Neural progenitor cell (in vitro differentiated cells): ENCODE data around the gene TPBGL.

ENCODE experiments used
- EZH2 ChIP-seq: fragments of 200-600 bp; sonication (generic); IDR thresholded peaks from 2 replicates; pipeline ENCODE4 v1.6.1; 2017; ENCODE audit warnings: antibody characterized with exemption, mild to moderate bottlenecking, moderate library complexity
- TF ChIP-seq, protein P1 (sequence below): fragments of 200-600 bp; sonication (generic); IDR thresholded peaks from 2 replicates; pipeline ENCODE4 v1.5.1; 2017; ENCODE audit warnings: antibody characterized with exemption, mild to moderate bottlenecking

DNA sequence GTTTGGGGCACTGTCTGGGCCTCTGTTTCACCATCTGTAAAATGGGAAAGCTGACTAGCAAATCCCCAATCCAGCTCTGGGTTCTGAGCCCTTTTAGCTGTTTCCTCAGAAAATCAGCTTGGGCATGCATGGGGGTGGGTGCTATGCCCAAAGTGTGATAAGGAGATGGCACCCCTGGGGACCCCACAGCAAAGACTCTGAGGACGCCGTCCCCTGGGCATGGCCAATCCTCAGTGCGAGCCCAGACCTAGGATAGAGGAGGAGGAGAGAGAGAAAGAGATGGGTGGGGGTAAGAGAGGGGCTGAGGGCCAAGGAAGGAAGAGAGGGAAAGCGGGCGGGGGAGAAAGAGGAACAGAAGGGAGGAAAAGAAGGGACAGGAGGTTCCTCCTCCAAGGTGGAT is 31.8 kb downstream of the TPBGL start:
- TF ChIP-seq, protein P1, sequence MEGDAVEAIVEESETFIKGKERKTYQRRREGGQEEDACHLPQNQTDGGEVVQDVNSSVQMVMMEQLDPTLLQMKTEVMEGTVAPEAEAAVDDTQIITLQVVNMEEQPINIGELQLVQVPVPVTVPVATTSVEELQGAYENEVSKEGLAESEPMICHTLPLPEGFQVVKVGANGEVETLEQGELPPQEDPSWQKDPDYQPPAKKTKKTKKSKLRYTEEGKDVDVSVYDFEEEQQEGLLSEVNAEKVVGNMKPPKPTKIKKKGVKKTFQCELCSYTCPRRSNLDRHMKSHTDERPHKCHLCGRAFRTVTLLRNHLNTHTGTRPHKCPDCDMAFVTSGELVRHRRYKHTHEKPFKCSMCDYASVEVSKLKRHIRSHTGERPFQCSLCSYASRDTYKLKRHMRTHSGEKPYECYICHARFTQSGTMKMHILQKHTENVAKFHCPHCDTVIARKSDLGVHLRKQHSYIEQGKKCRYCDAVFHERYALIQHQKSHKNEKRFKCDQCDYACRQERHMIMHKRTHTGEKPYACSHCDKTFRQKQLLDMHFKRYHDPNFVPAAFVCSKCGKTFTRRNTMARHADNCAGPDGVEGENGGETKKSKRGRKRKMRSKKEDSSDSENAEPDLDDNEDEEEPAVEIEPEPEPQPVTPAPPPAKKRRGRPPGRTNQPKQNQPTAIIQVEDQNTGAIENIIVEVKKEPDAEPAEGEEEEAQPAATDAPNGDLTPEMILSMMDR, result no peak
- TF ChIP-seq EZH2, result no peak
